ENCODE results near the gene SFI1. TPM values are rescaled to one million over a fixed set of nuclear protein-coding genes. Genes with fewer than 3 reads are reported as not detected.

SFI1 gene
- total RNA-seq, 1 donor from 2014 or later = 38.0 TPM

DNA sequence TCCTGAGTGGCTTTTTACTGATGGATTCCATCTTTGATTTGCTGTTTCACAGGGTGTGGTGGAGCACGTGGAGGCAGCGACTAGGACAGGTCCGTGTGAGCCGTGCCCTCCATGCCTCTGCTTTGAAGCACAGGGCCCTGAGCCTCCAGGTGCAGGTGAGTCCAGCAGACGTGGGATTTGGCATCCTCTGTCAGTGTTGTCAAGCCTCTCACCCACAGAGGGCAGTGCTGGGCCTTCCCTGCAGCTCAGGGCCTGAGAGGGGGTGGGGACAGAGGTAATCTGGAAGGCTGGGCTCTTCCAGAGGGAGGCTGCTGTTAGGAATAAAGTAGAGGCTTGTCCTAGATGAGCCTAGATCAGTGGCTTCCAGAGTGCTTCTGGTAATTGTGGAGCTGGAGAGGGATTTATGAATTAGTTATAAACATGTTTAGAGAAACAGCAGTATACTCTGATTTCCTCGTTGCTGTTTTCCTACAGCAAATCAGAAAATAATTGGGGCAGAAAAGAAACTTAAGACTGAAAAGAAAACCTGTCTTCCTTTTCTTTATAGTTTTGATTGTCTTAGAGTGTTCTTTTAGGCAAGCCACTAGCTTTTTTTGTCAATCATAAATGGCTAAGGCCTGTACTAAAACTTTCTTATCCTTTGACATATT is 65.0 kb downstream of the SFI1 start:
- H3K9me3 ChIP-seq = no peaks in the 10 kb centered on the region
- no peak overlapping the region for H3K27ac ChIP-seq
- no peaks in the 10 kb centered on the region for H3K27me3 ChIP-seq
- DNase-seq (peak; percentile 85), ATAC-seq (peak; percentile 99)
- intact Hi-C loops (cut with DNase I) = no loop called here
- no peaks in the 10 kb centered on the region for H3K4me1 ChIP-seq
- peaks cover 20% of the 10 kb centered on the region for H3K36me3 ChIP-seq
- TF ChIP-seq CTCF (IDR thresholded peaks at IDR 0.05) = peak; percentile 73
- H3K4me3 ChIP-seq = no peak overlapping the region

GRCh38 chr22:31561970-31562369 is 65.6 kb downstream of the SFI1 start:
- Histone ChIP-seq H3K36me3 (peaks cover 19% of the 10 kb centered on the region), H3K4me1 (no peaks in the 10 kb centered on the region), H3K4me3 (no peak overlapping the region), H3K9me3 (no peaks in the 10 kb centered on the region), H3K27me3 (no peaks in the 10 kb centered on the region), H3K27ac (no peak overlapping the region)
- no peak for TF ChIP-seq CTCF (IDR thresholded peaks at IDR 0.05)
- intact Hi-C loops (cut with DNase I) = no loop called here
- ATAC-seq = no peak
- no peak for DNase-seq

DNA sequence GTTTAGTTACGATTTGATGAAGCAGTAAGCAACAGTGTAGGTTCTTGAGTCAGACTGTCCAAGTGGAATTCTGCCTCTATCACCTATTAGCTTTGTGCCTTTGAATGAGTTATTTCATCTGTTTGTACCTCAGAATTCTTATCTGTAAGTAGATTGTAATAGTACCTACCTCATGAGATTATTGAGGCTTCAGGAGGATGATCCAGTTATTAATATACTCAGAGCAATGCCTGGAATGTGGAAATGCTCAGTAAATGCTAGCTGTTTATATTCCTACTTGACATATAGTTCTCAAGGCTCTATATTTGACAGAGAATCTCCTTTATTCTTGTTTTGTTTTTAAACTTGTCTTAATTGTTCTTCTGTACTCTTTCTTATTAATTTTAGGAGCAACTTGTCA is 70.1 kb downstream of the SFI1 start:
- Histone ChIP-seq H3K9me3 (no peaks in the 10 kb centered on the region), H3K27ac (no peak overlapping the region), H3K4me1 (no peaks in the 10 kb centered on the region), H3K4me3 (no peak overlapping the region), H3K36me3 (no peaks in the 10 kb centered on the region), H3K27me3 (no peaks in the 10 kb centered on the region)
- no peak for ATAC-seq
- no peak for TF ChIP-seq CTCF (IDR thresholded peaks at IDR 0.05)
- DNase-seq = no peak
- intact Hi-C loops (cut with DNase I) = no loop called here

GRCh38 chr22:31567196-31567595 is 70.9 kb downstream of the SFI1 start:
- ATAC-seq = no peak
- no peaks in the 10 kb centered on the region for H3K27me3 ChIP-seq

GRCh38 chr22:31567702-31568101 is 71.4 kb downstream of the SFI1 start:
- Histone ChIP-seq H3K9me3 (no peaks in the 10 kb centered on the region), H3K27ac (no peak overlapping the region), H3K4me1 (no peaks in the 10 kb centered on the region), H3K27me3 (no peaks in the 10 kb centered on the region), H3K4me3 (no peak overlapping the region), H3K36me3 (no peaks in the 10 kb centered on the region)
- no peak for ATAC-seq
- DNase-seq = no peak
- no peak for TF ChIP-seq CTCF (IDR thresholded peaks at IDR 0.05)
- intact Hi-C loops (cut with DNase I) = no loop called here

More at GRCh38 chr22:31567196-31567595, 70.9 kb downstream of the SFI1 start:
- no peak for DNase-seq
- H3K27ac ChIP-seq = no peak overlapping the region
- H3K36me3 ChIP-seq = no peaks in the 10 kb centered on the region
- intact Hi-C loops (cut with DNase I) = no loop called here
- TF ChIP-seq CTCF (IDR thresholded peaks at IDR 0.05) = no peak
- H3K4me3 ChIP-seq = no peak overlapping the region
- H3K9me3 ChIP-seq = no peaks in the 10 kb centered on the region
- H3K4me1 ChIP-seq = no peaks in the 10 kb centered on the region

DNA sequence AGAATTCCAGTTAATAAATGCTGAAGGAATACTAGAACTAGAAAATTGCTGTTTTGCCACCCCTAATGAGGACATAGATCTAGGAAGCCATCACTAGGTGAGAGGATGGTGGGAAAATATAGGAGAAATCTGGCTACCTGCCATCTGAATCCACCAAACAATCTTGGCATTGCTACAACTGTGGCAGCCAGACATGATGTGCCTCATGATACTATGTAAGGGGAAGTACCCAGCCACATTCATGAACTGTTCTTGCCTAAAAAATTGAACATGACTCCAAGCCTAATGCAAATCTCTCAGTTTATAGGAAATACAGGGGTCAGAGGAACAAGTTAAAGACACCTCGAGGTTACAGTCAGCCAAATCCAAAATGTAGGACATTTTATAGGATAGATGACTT is 72.8 kb downstream of the SFI1 start:
- Histone ChIP-seq H3K4me1 (no peaks in the 10 kb centered on the region), H3K27me3 (no peaks in the 10 kb centered on the region), H3K9me3 (no peaks in the 10 kb centered on the region), H3K27ac (no peak overlapping the region), H3K4me3 (no peak overlapping the region), H3K36me3 (peaks cover 9% of the 10 kb centered on the region)
- DNase-seq (no peak), ATAC-seq (no peak)
- no peak for TF ChIP-seq CTCF (IDR thresholded peaks at IDR 0.05)
- intact Hi-C loops (cut with DNase I) = no loop called here

Measured in upper lobe of right lung (tissue), 1 donor.